ENCODE results near the gene SNTA1.

- TF ChIP-seq POLR2AphosphoS5 (IDR thresholded peaks at IDR 0.05; ENCODE audit: low read depth) (no peak), CTCF (IDR thresholded peaks at IDR 0.05; ENCODE audit: insufficient read depth, low read length) (no peak), REST (IDR thresholded peaks at IDR 0.05; ENCODE audit: insufficient replicate concordance, low read depth) (no peak)
These were observed at the start of gene SNTA1 for GRCh38 chr20:33443512-33444239.

Data from HL-60 (cell line).